ENCODE measurements around the gene KCNN3. TPM values are rescaled to one million over a fixed set of nuclear protein-coding genes. Genes with fewer than 3 reads are reported as not detected.

The KCNN3 gene
- total and polyA plus RNA-seq, 2 of the 13 experiments (the other 11 are each of a cell fraction or from before 2014, with no cell fraction given), result not detected

DNA sequence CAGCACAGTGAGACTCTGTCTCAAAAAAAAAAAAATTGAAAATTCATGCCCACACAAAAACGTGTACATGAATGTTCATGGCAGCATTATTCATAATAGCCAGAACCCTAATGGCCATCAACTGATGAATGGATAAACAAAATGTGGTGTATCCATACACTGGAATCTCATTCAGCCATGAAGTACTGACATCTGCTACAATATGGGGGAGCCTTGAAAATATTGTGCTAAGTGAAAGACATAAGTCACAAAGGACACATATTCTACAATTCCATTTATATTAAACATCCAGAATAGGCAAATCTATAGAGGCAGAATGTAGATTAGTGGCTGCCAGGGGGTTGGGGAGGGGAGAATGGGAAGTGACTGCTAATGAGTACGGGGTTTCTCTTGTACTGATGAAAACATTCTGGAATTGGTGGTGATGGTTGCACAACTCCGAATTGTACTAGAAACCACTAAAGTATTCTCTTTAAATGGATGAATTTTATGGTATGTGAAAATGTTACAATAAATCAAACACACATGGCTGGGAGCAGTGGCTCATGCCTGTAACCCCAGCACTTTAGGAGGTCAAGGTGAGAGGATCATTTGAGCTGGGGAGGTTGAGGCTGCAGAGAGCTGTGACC is 33.0 kb upstream of the KCNN3 start (continued):
- TF ChIP-seq PAWR (CRISPR knock-in tag; IDR thresholded peaks at IDR 0.05; ENCODE audit: borderline replicate concordance) (no peak), PRPF4 (IDR thresholded peaks at IDR 0.05; ENCODE audit: low read depth, low read length, poor library complexity, severe bottlenecking) (no peak), ZZZ3 (CRISPR knock-in tag; IDR thresholded peaks at IDR 0.05; ENCODE audit: borderline replicate concordance) (no peak), PRDM10 (CRISPR knock-in tag; IDR thresholded peaks at IDR 0.05; ENCODE audit: low read depth) (no peak), ZKSCAN5 (CRISPR knock-in tag; IDR thresholded peaks at IDR 0.05) (no peak), ZBTB14 (CRISPR knock-in tag; IDR thresholded peaks at IDR 0.05) (no peak), ZNF713 (CRISPR knock-in tag; IDR thresholded peaks at IDR 0.05) (no peak), ZNF850 (CRISPR knock-in tag; conservative IDR thresholded peaks at IDR 0.05) (no peak)

All from HepG2 (cell line).